Measurements from ENCODE around the gene NSMF.

The NSMF gene

GRCh38 chr9:137405677-137406081, 53.5 kb downstream of the NSMF start:
- TF ChIP-seq, protein P1, sequence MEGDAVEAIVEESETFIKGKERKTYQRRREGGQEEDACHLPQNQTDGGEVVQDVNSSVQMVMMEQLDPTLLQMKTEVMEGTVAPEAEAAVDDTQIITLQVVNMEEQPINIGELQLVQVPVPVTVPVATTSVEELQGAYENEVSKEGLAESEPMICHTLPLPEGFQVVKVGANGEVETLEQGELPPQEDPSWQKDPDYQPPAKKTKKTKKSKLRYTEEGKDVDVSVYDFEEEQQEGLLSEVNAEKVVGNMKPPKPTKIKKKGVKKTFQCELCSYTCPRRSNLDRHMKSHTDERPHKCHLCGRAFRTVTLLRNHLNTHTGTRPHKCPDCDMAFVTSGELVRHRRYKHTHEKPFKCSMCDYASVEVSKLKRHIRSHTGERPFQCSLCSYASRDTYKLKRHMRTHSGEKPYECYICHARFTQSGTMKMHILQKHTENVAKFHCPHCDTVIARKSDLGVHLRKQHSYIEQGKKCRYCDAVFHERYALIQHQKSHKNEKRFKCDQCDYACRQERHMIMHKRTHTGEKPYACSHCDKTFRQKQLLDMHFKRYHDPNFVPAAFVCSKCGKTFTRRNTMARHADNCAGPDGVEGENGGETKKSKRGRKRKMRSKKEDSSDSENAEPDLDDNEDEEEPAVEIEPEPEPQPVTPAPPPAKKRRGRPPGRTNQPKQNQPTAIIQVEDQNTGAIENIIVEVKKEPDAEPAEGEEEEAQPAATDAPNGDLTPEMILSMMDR (IDR thresholded peaks at IDR 0.05; ENCODE audit: low read depth, low read length) = no peak
- H3K4me3 ChIP-seq (ENCODE audit: low read depth, low read length) = no peak overlapping the region

DNA sequence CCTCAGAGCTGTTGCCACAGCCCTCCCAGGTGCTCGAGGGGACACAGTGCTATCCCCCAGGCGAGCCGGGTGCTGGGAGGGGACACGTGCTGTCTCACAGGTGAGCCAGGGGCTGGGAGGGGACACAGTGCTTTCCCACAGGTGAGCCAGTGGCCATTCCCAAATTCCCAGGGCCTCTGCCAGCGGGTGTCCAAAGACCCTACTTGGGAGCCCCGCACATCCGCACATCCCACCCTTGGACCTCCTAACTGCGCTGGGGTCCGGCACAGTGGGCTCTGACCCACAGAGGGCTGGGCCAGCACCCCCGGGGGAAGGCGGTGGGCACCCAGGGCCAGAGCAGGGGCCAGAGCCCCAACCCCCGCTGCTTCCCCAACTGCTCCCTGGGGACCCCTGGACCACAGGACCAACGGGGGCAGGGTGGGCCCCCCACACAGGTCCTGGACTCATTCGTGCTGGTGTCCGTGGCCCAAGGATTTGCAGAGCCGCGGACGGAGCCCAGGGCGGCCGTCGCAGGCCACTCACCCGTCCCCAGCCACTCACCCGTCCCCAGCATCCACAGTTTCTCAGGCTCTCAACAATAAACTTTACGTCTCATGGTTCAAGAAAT, 54.1 kb downstream of the NSMF start:
- no peak overlapping the region for H3K4me3 ChIP-seq (ENCODE audit: low read depth, low read length)
- TF ChIP-seq, protein P1 (IDR thresholded peaks at IDR 0.05; ENCODE audit: low read depth, low read length) = no peak

- TF ChIP-seq, protein P1 (IDR thresholded peaks at IDR 0.05; ENCODE audit: low read depth, low read length) = no peak
Observed at GRCh38 chr9:137403269-137403668, 55.9 kb downstream of the NSMF start.

GRCh38 chr9:137402746-137403145, 56.4 kb downstream of the NSMF start:
- no peak overlapping the region for H3K4me3 ChIP-seq (ENCODE audit: low read depth, low read length)
- TF ChIP-seq, protein P1 (IDR thresholded peaks at IDR 0.05; ENCODE audit: low read depth, low read length) = no peak

More at GRCh38 chr9:137403269-137403668, 55.9 kb downstream of the NSMF start:
- no peak overlapping the region for H3K4me3 ChIP-seq (ENCODE audit: low read depth, low read length)

DNA sequence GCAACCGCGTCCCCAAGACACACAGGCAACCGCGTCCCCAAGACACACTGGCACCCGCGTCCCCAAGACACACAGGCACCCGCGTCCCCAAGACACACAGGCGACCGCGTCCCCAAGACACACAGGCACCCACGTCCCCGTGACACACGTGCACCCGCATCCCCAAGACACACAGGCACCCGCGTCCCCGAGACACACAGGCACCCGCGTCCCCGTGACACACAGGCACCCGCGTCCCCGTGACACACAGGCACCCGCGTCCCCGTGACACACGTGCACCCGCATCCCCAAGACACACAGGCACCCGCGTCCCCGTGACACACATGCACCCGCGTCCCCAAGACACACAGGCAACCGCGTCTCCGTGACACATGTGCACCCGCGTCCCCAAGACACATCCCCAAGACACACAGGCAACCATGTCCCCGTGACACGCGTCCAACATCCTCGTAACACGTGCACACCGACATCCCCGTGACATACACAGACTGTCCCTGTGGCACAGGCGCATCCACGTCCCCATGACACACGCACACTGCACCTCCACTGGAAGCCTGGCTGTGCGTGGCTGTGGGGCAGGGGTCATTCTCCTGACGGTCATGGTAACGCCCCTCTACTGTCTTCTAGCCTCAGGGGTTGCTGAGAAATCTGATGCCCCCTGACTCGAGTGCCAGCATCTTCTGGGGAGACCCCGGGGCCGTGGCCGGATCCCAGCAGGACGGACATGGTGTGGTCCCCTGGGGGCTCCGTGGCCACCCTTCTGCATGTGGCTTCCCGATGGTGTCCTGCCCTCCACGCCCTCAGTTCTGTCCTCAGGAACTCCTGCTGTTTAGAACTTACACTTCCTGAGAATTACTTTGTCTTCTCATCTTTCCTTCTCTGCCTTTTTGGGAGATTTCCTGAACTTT, 60.3 kb downstream of the NSMF start:
- TF ChIP-seq, protein P1 (IDR thresholded peaks at IDR 0.05; ENCODE audit: low read depth, low read length) = no peak

DNA sequence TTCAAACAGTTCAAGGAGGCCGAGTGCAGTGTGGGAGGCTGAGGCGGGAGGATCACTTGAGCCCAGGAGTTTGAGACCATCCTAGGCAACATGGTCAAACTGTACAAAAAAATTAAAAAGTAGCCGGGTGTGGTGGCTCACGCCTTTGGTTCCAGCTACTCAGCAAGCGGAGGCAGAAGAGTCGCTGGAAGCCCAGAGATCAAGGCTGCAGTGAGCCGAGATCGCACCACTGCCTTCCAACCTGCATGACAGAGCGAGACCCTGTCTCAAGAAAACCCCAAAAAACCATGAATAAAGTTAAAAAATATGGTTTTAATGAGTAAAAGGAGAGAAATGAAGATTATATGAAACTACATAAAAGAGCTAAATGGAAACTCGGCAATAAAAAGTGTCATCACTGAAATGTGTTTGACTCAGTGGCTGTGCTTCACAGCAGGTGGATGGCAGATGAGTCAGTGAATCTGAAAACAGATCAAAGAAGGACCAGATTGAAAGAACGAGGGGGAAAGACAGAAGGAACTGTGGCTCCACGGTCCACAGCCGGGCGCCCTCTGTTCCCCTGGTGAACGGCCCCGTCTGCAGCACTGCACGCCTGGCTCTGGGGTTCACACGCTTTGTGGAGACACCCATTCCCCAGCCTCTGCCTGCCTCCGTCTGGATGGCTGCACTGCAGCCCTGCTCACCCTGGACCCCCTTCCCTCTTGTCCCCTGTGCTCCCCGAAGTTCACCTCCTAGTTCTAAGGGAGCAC, 61.3 kb downstream of the NSMF start:
- H3K4me3 ChIP-seq (ENCODE audit: low read depth, low read length) = no peak overlapping the region
- TF ChIP-seq, protein P1 (IDR thresholded peaks at IDR 0.05; ENCODE audit: low read depth, low read length) = no peak

More for the DNA sequence above, 60.3 kb downstream of the NSMF start:
- no peak overlapping the region for H3K4me3 ChIP-seq (ENCODE audit: low read depth, low read length)

Data from WI38 (cell line).